Measurements from ENCODE around the gene NBEAL1. TPM values are rescaled to one million over a fixed set of nuclear protein-coding genes. Genes with fewer than 3 reads are reported as not detected.

The NBEAL1 gene
- total and polyA plus RNA-seq, 11 donors: 3.1 to 26.9 (median 18.1) TPM

DNA sequence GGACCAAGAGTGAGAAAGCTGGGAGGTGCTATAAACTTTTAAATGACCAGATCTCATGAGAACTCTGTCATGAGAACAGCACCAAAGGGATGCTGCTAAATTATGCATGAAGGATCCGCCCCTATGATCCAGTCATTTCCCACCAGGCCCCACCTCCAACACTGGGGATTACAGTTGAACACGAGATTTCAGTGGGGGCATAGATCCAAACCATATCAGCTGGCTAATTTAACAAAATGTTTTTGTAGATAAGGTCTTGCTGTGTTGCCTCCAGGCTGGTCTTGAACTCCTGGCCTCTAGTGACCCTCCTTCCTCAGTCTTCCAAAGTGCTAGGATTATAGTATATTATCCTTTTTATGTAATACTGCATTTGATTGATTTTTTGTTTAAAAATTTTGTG, 56.0 kb downstream of the NBEAL1 start:
- 58 to 69% (median 62%) methylated on average over 2 of the region's 2 CpGs for WGBS, 4 donors
- Histone ChIP-seq H3K27me3 (no peaks in the 10 kb centered on the region), H3K9me3 (peaks cover 0 to 19% (median 3%) of the 10 kb centered on the region in 12 donors), H3K36me3 (peaks cover 0 to 76% (median 43%) of the 10 kb centered on the region in 9 donors), H3K4me1 (no peaks in the 10 kb centered on the region), H3K27ac (no peak overlapping the region), H3K4me3 (no peak overlapping the region)
- intact Hi-C loops (cut with DNase I): no loop called here
- TF ChIP-seq CTCF (IDR thresholded peaks at IDR 0.05) (no peak), POLR2A (IDR thresholded peaks at IDR 0.05) (no peak)
- DNase-seq (no peak), ATAC-seq (no peak)

GRCh38 chr2:203071148-203071547, 56.5 kb downstream of the NBEAL1 start:
- Histone ChIP-seq H3K27ac (no peak overlapping the region), H3K36me3 (peaks cover 0 to 72% (median 40%) of the 10 kb centered on the region in 9 donors)
- ATAC-seq: no peak

GRCh38 chr2:203072371-203072770, 57.7 kb downstream of the NBEAL1 start:
- Histone ChIP-seq H3K9me3 (peaks cover 0 to 19% (median 3%) of the 10 kb centered on the region in 12 donors), H3K36me3 (peaks cover 0 to 71% (median 41%) of the 10 kb centered on the region in 9 donors), H3K4me3 (no peak overlapping the region), H3K4me1 (peaks cover 0 to 4% (median 0%) of the 10 kb centered on the region in 12 donors), H3K27me3 (no peaks in the 10 kb centered on the region), H3K27ac (no peak overlapping the region)
- DNase-seq (no peak), ATAC-seq (no peak)
- TF ChIP-seq CTCF (IDR thresholded peaks at IDR 0.05) (no peak), POLR2A (IDR thresholded peaks at IDR 0.05) (no peak)
- intact Hi-C loops (cut with DNase I): no loop called here

More at GRCh38 chr2:203071148-203071547, 56.5 kb downstream of the NBEAL1 start:
- H3K4me3 ChIP-seq: no peak overlapping the region
- TF ChIP-seq POLR2A (IDR thresholded peaks at IDR 0.05) (no peak), CTCF (IDR thresholded peaks at IDR 0.05) (no peak)
- H3K27me3 ChIP-seq: no peaks in the 10 kb centered on the region
- intact Hi-C loops (cut with DNase I): no loop called here
- peaks cover 0 to 19% (median 3%) of the 10 kb centered on the region in 12 donors for H3K9me3 ChIP-seq
- H3K4me1 ChIP-seq: no peaks in the 10 kb centered on the region
- no peak for DNase-seq

GRCh38 chr2:203077451-203077850, 62.8 kb downstream of the NBEAL1 start:
- Histone ChIP-seq H3K9me3 (peaks cover 0 to 11% (median under 1%) of the 10 kb centered on the region in 12 donors), H3K4me3 (no peak overlapping the region), H3K27me3 (no peaks in the 10 kb centered on the region), H3K4me1 (peaks cover 0 to 5% (median 0%) of the 10 kb centered on the region in 12 donors), H3K36me3 (peaks cover 3 to 53% (median 30%) of the 10 kb centered on the region in 9 donors), H3K27ac (no peak overlapping the region)
- no peak for DNase-seq
- TF ChIP-seq CTCF (IDR thresholded peaks at IDR 0.05): no peak
- intact Hi-C loops (cut with DNase I): no loop called here
- no peak for ATAC-seq
- 85 to 88% (median 86%) methylated on average over 3 of the region's 3 CpGs for whole genome bisulfite sequencing, 4 donors
